HG03439 (cell line): ENCODE measurements around the gene DHX15.

Experiments used
- ATAC-seq: cut with Tn5 transposase; IDR thresholded peaks from one replicate; pipeline ENCODE4 v1.9.1; 2021; ENCODE audit warnings: mild to moderate bottlenecking, moderate library complexity; ENCODE audit not compliant: unreplicated experiment

Gene DHX15

DNA sequence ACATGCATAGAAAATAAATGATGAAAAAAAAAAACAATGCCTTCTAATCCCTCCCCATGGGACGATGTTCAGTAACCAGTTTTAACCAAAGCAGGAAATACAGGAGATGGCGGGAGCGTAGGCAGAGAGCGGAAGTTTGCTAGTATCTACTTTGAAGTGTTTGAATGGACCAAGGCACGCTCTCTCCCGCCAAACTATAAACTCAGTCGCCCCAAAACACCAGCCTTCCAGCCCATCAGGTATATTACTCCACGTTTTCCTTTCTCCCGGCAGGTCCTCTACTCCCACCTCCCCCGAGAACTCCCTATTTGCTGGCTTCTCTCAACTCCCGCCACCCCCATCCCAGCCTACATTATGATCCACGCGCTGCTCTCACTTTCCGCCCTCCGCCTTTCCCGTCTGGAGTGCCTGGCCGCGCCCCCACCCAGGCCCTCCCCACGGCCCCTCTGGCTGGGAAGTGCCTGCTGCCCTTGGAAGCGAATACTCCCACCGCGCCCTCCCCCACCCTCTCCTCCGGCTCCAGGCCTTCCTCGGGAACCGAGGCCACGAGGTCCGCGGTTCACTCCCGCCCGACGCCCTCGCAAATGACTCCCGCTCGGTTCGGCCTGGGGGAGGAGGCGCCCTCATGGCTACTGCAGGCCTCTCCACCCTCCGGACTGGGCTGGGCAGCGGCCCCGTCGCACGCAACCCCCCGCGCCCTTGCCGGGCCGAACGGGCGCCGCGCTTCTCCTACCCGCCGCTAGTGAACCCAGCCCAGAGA, 723 bp downstream of the DHX15 start:
- peak; percentile 17 for ATAC-seq

DNA sequence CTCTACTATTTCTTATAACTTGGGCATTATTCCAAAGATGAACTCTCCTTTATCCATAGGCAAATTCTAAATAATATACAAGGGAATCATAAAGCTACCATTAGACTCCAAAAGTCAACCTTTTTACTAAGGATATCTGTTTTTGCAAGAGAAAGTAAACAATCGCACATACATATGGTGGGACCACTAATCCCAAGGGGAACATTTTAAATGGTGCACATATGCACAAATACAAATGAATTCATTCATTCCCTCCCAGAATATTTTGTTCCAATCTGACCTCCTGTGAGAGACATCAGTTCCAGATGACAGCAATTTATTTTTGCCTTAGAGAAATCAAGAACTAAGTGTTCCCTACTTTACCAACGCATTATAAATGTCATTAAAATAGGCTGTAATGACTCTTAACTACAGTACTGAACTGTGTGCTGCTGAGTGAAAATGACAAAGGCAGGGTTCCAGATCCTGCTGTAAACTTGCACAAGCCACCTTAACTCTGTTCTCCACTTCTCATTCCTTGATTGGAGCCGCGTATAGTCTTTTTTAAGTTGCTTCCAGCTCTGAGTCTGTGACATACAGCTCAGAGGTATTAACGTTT, 2.0 kb downstream of the DHX15 start:
- no peak for ATAC-seq

DNA sequence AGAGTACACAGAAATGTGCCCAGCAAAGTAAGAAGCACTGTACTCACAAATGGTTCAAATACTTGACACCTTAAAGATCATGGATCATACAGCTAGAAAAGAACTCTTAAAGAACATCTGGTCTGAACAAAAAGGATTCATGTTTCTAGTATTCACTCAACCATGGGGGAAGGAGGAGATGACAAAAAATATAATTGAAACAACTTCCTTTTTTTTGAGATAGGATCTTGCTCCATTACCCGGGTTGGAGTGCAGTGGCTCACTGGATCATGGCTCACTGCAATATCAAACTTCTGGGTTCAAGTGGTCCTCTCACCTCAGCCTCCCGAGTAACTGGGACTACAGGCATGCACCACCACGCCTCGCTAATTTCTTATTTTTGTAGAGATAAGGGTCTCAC, 6.0 kb downstream of the DHX15 start:
- no peak for ATAC-seq

DNA sequence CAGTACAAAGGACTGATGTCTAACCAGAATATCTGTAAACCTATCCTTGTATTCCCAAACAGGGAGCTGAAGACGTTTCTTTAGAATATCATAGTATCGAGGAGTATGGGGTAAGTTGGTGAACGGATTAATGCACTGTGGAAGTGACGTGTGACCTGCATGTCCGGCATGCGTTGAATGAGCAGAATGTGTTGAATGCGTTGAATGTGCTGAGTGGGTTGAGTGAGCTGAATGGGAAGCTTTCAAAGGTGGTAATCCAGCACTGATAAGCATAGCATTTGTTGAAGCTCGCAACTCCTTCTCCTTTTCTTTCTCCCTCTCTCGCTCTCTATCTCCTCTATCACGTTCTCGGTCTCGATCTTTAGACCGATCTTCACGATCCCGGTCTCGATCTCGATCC, 8.1 kb downstream of the DHX15 start:
- ATAC-seq: no peak

DNA sequence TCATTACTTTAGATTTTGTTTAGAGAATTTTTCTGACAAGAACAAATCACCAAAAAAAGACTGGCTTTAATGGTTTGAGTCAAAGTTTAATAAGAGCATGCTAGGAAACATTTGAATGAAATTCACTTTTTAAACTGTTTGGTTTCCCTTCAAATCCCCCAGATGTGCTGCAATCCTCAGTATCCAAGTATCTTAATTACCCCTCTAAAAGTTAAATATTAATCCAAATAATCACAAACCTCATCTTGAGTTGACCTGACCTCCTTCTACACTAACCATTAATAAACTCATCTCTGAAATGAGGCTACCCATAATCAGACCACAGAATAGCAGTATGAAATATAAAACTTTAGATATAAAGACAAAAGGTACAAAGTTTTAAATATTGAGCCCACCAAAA, 10.1 kb downstream of the DHX15 start:
- ATAC-seq: no peak

DNA sequence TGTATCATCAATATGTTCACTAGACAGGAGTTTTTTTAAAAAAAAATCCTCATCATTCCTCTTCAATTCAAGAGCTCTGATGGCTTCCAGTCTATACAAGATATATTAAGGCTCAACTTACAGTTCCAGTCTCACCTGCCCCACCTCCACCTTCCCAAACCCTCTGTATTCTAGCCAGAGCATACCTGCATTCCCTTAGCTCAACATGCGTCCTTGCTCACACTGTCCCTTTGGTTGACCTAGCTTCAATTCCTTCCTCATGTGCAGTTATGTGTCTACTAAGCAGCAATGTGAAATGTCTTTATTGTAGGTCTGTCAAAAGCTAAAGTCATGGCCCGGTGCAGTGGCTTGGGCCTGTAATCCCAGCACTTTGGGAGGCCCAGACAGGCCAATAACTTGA, 10.8 kb downstream of the DHX15 start:
- no peak for ATAC-seq

DNA sequence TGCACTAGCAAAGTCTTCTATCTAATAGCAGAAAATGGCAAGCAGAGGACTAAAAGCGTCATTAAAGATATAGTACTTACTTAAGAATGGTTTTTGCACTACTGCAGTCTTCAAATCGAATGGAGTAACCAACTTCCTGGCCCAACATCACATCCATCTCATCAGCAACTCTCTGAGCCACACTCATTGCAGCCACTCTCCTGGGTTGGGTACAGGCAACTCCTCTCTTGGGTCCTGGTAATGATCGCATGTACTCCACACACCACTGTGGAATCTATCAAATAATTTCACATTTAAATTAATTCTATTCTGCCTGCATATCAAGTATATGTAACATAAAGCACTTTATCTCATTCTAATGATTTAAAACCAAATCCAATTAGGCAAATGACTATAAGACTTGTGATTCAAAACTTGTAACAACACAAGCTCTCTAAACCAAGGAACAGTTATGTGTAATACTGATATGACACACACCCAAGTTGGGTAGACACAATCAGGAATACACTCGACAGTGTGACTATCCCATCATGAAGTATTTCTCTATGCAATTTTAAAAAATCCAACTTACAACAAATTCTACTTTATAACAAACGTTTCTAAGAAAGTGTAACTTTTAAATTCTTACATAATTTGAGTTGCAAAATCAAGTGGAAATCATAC, 13.6 kb downstream of the DHX15 start:
- no peak for ATAC-seq

DNA sequence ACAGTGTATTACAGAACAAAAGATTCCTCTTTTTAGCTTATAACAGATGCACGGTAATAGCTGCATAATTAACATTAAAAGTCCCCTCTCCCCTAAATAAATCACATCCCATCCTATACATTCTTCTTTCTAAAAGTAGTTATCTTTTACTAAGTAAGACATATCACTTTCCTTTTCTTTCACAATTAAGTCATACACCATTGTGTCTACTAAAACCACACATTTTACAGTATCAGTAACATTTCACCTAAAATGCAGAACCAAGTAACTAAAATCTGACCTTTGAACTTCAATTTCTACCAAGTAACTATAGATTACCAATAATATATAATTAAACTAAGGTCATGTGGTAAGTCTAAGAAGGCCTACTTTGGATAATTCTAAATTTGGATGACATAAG, 14.2 kb downstream of the DHX15 start:
- ATAC-seq: no peak

DNA sequence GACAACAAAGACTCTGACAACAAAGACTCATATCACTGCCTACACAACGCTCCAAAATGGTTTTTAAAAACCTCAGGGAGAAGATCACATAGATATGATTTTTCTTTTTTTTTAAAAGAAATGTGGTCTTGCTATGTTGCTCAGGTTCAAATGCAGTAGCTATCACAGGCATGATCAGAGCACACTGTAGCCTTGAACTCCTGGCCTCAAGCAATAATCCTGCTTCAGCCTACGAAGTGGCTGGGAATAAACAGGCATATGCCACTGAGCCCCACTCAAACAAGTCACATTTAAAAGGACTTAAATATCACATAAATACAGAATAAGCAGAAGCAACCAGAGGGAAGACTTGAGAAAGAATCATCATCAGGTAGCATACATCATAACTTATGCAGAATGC, 14.7 kb downstream of the DHX15 start:
- no peak for ATAC-seq

DNA sequence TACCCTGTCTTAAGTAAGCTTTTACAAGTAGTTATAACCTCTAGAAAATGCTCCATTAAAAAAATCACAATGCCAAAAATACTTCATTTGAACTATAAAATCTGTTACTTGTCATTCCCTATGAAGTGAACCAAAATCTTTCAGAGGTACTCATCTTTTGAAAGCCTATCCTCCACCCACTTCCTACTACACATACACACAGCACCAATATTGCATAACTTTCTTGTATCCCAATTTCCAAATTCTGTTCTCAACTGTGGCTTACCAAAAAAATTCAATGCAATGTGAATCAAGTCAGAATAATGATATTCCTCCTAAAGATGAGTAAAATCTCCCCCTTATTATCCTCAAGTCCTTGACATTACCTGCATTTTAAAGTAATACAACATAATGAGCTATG, 15.9 kb downstream of the DHX15 start:
- ATAC-seq: no peak

DNA sequence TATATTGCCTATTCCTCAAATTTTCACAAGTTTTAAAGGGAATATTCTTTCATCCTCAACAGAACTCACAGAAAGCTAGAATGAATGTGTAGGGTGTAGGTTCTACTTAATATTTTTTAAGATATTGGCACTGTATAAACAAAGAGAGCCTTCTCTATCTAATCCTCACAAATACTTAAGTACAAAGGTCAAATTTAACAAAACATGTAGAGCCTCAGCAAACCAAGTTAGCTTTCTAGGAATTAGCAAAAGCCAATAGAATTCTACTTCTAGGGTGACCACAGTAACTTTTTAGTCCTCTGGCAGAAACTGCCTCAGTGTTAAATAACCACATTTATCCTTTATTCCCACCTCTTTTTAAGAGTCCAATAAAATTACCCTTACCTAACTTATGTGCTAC, 19.3 kb downstream of the DHX15 start:
- no peak for ATAC-seq

DNA sequence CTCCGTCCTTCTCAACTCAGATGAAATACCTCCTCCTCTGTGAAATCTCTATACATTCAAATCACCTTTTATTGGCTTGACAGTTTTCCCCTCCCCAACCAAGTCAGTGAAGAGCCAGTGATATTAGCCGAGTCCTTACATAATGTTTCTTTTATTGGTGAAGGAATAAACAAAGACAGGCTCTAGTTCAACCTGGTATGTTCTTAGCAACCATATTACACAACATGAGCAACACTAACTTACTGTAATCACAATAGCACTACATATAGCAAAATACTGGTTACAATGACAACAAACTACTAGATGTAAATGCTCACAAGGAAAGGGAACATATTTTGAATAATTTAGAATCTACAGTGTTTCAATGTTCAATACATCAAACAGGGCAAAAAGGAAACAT, 19.9 kb downstream of the DHX15 start:
- no peak for ATAC-seq

DNA sequence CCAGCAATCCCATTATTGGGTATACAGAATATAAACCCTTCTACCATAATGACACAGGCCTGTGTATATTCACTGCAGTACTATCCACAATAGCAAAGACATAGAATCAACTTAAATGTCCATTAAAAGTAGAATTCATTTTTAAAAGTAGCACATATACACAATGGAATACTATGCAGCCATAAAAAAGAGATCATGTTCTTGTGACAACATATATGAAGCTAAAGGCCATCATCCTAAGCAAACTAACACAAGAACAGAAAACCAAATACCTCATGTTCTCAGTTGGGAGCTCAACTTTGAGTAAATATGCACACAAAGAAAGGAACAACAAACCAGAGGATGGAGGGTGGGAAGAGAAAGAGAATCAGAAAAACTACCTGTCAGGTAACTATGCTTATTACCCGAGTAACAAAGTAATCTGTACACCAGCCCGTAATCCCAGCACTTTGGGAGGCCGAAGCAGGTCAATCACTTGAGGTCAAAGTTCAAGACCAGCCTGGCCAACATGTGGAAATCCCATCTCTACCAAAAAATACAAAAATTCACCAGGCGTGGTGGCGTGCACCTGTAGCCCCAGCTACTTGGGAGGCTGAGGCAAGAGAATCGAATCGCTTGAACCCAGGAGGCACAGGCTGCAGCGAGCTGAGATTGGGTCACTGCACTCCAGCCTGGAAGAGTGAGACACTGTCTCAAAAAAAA, 22.8 kb downstream of the DHX15 start:
- no peak for ATAC-seq

DNA sequence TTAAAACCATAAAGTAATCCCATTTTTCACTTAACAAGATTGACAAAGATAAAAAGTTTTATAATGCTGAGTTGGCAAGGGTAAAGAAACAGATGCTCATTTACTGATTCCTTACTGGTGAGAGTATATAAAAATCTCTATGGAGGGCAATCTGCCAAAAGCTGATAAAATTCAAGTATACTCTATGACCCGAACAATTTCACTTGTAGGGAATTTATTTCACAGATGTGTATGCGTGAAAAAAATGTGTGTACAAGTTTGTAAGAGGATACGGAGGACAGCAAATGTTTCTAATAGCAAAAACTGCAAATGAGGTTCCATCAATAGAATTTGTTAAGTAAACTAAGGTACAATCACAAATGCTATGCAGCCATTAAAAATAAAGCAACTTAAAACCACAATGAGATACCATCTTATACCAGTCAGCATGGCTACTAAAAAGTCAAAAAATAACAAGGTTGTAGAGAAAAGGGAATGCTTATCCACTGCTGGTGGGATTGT, 23.4 kb downstream of the DHX15 start:
- no peak for ATAC-seq

DNA sequence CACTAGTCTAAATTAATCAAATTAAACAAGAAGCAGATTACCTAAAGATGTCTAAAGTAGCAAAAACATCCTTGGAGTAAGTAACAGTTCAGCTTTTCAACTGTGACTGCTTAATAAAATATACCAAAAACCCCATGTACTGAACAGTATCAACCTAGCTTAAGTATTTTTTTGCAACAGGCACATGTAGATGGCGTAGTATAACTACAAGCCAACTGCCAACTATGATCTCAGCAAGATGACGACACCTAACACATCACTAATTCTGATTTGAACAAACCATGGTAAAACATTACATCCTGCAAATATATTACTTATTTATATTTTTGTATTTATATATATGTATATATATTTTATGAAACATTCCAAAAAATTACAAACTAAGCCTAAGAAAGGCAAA, 24.5 kb downstream of the DHX15 start:
- ATAC-seq: no peak

DNA sequence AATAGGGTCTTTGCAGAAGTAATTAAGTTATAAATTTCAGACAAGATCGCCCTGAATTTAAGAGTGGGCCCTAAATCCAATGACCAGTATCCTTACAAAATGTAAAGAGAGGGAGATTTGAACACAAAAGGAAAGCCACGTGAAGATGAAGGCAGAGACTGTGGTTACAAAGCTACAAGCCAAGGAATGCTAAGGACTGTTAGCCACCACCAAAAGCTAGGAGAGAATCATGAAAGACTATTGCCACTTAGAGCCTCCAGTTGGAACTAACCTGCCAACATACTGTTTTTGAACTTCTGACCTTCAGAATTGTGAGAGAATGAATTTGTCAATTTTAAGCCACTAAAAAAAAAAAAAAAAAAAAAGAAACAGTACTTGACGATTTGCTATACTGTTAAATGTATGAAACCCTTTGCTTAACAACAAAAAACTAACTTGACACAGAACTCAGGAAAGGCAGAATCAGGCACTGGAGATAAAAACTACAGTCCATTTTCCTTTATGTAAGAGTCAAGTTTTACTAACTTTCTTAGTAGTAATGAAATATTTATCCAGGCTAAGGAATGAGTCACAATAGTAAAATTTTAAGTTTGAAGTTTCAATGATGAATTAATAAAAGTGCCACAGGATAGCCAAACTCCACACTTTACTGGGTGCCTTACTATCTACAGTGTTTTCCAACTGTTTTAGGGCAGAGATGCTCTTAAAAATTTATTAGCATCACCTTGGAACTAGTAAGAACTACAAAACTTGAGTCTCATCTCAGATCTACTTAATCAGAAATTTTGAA, 25.1 kb downstream of the DHX15 start:
- no peak for ATAC-seq

DNA sequence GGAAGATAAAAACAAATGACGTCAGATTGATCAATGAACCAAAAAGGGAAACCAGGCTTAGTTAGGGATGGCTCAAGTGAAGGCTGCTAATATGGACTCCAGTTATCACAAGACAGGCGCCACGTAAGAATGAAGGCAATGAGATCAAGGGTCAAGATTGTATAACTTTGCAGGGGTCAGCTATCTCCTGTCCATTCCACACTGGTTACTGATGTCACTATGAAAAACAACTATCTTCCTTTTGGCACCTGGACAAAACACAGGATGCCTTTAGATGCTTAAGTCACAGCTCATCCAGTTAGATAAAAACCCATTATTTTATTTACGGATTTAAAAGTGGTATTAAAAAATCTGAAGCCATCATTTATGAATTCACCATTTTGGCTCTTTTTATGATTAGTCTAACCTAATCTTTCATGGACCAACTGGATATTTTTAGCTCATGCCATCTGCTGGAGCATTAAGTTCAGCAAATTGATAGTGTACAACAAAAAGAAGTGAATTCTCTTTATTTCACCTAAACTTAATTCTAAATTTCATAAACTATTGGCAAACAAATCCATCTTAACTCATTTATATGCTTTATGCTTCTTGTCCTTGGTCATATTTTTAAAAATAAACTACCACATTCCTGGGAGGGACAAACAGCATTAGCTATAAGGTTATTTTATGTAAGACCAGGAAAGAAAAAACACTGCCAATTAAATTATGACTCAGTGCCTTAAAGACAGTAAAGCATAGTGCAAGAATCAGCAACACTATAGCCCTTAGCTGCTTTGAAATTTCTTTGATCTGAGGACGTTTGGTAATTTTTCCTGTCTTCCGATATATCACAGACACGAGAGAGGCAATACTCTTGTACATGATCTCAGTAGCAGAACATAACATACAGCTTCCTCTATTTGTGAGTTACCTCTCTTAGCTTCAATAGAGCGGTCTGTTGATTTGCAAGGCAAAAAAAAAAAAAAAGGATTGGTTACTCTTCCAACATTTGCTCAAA, 27.0 kb downstream of the DHX15 start:
- ATAC-seq: no peak

DNA sequence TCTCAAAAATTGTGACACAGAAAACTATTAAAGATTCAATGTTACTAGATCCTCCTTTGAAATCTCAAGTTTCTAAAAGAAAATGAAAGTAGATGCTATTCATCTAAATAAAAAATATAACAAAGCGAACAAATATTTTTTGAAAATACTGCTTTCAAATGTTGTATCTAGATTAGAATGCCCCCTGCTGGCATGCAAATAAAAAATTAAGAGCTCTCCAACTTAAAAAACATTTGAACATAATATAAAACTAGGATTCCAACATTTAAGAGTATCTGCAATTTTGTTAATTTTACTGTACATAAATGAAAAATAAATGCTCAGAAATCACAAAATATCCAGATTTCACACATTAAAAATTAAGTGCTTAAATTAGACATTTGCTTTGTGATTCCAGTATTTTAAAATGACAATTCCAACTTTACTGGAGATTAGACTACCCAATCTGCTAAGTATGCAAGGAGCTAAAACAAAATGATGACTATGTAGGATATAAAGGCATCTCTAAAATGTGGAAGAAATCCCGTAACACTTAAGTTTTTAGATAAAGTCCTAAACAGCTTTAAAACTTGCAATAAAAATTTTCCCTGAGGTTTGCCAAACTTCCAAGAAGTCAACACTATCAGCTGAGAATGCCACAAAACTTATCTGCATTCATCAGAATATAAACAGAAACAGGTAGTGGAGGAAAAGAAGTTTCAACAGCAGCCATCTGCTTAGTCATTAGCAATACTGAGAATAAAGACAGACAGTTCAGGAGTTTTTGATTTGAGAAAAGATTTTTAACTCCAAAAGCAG, 32.7 kb downstream of the DHX15 start:
- ATAC-seq: no peak
